Glutamatergic neuron (in vitro differentiated cells): ENCODE results near the gene NBAS. TPM values are rescaled to one million over a fixed set of nuclear protein-coding genes. Genes with fewer than 3 reads are reported as not detected.

ENCODE experiments used
- DNase-seq: peaks from one replicate; pipeline ENCODE4 v3.0.0; 2022
- H3K27ac Mint-ChIP-seq: one replicate; pipeline ENCODE4 v1.8.0; 2020; ENCODE audit warnings: mild to moderate bottlenecking, mixed read lengths, inconsistent platforms; ENCODE audit not compliant: unreplicated experiment
- H3K27me3 Mint-ChIP-seq: one replicate; pipeline ENCODE4 v1.8.0; 2020; ENCODE audit warnings: mild to moderate bottlenecking, moderate library complexity, mixed read lengths, inconsistent platforms; ENCODE audit not compliant: unreplicated experiment
- H3K36me3 Mint-ChIP-seq: one replicate; pipeline ENCODE4 v1.8.0; 2020; ENCODE audit warnings: mild to moderate bottlenecking, mixed read lengths, inconsistent platforms; ENCODE audit not compliant: unreplicated experiment
- H3K4me1 Mint-ChIP-seq: one replicate; pipeline ENCODE4 v1.8.0; 2020; ENCODE audit warnings: mild to moderate bottlenecking, low read depth, mixed read lengths, inconsistent platforms; ENCODE audit not compliant: unreplicated experiment
- H3K4me3 Mint-ChIP-seq: one replicate; pipeline ENCODE4 v1.8.0; 2020; ENCODE audit warnings: mild to moderate bottlenecking, mixed read lengths, inconsistent platforms; ENCODE audit not compliant: unreplicated experiment
- H3K9me3 Mint-ChIP-seq: one replicate; pipeline ENCODE4 v1.8.0; 2020; ENCODE audit warnings: mild to moderate bottlenecking, moderate library complexity, mixed read lengths, inconsistent platforms; ENCODE audit not compliant: unreplicated experiment
- CTCF ChIP-seq: fragments of 200-600 bp; sonication (generic); IDR thresholded peaks from one replicate; pipeline ENCODE4 v1.5.0; 2021; ENCODE audit not compliant: partially characterized antibody, unreplicated experiment
- total RNA-seq: library from RNA; stranded (reverse); fragmentation: NEBNext Ultra II Directional; extraction: Animal tissue kit (Norgen Biotek cat#: 25700); gene quantifications from one replicate; pipeline ENCODE4 v1.2.1, GENCODE V29; 2021; ENCODE audit not compliant: unreplicated experiment

Gene NBAS
- total RNA-seq, 1 donor from 2014 or later = 46.1 TPM

GRCh38 chr2:15313657-15314056 is 247.5 kb downstream of the NBAS start:
- Mint-ChIP-seq H3K36me3 (peaks cover 10% of the 10 kb centered on the region), H3K27ac (no peak overlapping the region), H3K4me1 (peaks cover 1% of the 10 kb centered on the region), H3K9me3 (no peaks in the 10 kb centered on the region), H3K4me3 (no peak overlapping the region), H3K27me3 (peaks cover 2% of the 10 kb centered on the region)
- TF ChIP-seq CTCF = no peak
- no peak for DNase-seq

- no peak overlapping the region for H3K4me3 Mint-ChIP-seq
- peaks cover 1% of the 10 kb centered on the region for H3K4me1 Mint-ChIP-seq
- DNase-seq = no peak
- H3K27me3 Mint-ChIP-seq = peaks cover 2% of the 10 kb centered on the region
- peaks cover 4% of the 10 kb centered on the region for H3K36me3 Mint-ChIP-seq
- no peak for TF ChIP-seq CTCF
- H3K9me3 Mint-ChIP-seq = no peaks in the 10 kb centered on the region
- H3K27ac Mint-ChIP-seq = no peak overlapping the region
Observed at GRCh38 chr2:15311926-15312325, 249.2 kb downstream of the NBAS start.

GRCh38 chr2:15311201-15311907 is 249.8 kb downstream of the NBAS start:
- DNase-seq = no peak
- peaks cover 2% of the 10 kb centered on the region for H3K27me3 Mint-ChIP-seq
- peaks cover 4% of the 10 kb centered on the region for H3K36me3 Mint-ChIP-seq
- H3K27ac Mint-ChIP-seq = no peak overlapping the region
- no peaks in the 10 kb centered on the region for H3K9me3 Mint-ChIP-seq
- no peak overlapping the region for H3K4me3 Mint-ChIP-seq
- TF ChIP-seq CTCF = no peak
- H3K4me1 Mint-ChIP-seq = peaks cover 1% of the 10 kb centered on the region

DNA sequence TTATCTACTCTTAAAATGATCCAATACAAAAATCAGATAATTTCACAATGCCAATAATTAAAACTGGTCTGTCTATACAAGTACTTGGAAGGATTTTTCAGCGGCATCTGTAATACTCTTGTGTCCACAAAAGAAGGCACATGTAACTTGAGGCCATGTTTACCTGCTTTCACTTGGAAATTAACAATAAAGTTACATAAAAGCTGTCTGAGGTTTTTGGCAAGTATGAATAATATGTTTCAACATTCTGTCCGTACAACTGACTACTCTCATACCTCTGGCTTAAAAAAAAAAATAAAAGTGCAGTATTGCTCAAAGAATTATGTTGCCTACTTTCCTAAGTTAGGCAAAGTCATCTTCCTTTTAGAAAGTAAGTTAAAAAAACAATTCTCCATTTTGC is 253.6 kb downstream of the NBAS start:
- H3K9me3 Mint-ChIP-seq = peaks cover 4% of the 10 kb centered on the region
- H3K27me3 Mint-ChIP-seq = peaks cover 2% of the 10 kb centered on the region
- no peak for TF ChIP-seq CTCF
- H3K4me3 Mint-ChIP-seq = no peak overlapping the region
- no peak overlapping the region for H3K27ac Mint-ChIP-seq
- peaks cover 4% of the 10 kb centered on the region for H3K36me3 Mint-ChIP-seq
- no peaks in the 10 kb centered on the region for H3K4me1 Mint-ChIP-seq
- no peak for DNase-seq

GRCh38 chr2:15306706-15307105 is 254.4 kb downstream of the NBAS start:
- no peak for TF ChIP-seq CTCF
- DNase-seq = no peak
- no peaks in the 10 kb centered on the region for H3K4me1 Mint-ChIP-seq
- H3K27ac Mint-ChIP-seq = no peak overlapping the region
- H3K36me3 Mint-ChIP-seq = peaks cover 4% of the 10 kb centered on the region
- no peak overlapping the region for H3K4me3 Mint-ChIP-seq
- peaks cover 2% of the 10 kb centered on the region for H3K27me3 Mint-ChIP-seq
- peaks cover 5% of the 10 kb centered on the region for H3K9me3 Mint-ChIP-seq
